ENCODE data around the gene WBP4. TPM values are rescaled to one million over a fixed set of nuclear protein-coding genes. Genes with fewer than 3 reads are reported as not detected.
"Not testable (repeated sequence)": the region's sequence is repeated elsewhere in the genome, so short reads cannot be mapped to it uniquely, and the experiment has no call there.

The WBP4 gene
- total and polyA plus RNA-seq, 8 donors = 7.2 to 24.5 (median 22.4) TPM

DNA sequence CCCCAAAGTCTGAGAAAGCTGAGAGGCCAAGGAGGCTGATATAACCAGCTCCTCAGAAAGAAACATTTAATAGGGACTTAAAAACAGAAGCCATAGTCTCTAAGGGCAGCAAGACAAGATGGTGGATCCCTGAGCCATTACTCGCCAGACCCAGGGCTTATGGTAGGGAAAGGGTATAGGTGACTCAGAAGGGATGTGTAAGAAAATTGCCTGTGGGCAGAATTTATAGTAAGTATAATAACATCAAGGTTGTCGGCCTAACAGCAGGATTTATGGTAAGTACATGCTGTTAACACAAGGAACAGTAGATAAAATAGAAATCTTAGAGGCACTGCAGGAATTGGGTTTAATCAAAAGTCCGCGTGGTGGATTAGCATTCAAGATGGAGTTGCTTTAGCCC lies 56.6 kb downstream of the WBP4 start:
- H3K36me3 ChIP-seq = no peaks in the 10 kb centered on the region
- H3K27me3 ChIP-seq = no peaks in the 10 kb centered on the region
- intact Hi-C loops (cut with DNase I) = no loop called here
- H3K4me1 ChIP-seq = no peaks in the 10 kb centered on the region
- H3K27ac ChIP-seq = no peak overlapping the region
- H3K4me3 ChIP-seq = no peak overlapping the region
- no peak for DNase-seq
- H3K9me3 ChIP-seq = no peaks in the 10 kb centered on the region
- ATAC-seq = no peak
- TF ChIP-seq, protein P1, sequence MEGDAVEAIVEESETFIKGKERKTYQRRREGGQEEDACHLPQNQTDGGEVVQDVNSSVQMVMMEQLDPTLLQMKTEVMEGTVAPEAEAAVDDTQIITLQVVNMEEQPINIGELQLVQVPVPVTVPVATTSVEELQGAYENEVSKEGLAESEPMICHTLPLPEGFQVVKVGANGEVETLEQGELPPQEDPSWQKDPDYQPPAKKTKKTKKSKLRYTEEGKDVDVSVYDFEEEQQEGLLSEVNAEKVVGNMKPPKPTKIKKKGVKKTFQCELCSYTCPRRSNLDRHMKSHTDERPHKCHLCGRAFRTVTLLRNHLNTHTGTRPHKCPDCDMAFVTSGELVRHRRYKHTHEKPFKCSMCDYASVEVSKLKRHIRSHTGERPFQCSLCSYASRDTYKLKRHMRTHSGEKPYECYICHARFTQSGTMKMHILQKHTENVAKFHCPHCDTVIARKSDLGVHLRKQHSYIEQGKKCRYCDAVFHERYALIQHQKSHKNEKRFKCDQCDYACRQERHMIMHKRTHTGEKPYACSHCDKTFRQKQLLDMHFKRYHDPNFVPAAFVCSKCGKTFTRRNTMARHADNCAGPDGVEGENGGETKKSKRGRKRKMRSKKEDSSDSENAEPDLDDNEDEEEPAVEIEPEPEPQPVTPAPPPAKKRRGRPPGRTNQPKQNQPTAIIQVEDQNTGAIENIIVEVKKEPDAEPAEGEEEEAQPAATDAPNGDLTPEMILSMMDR (IDR thresholded peaks at IDR 0.05) = no peak

DNA sequence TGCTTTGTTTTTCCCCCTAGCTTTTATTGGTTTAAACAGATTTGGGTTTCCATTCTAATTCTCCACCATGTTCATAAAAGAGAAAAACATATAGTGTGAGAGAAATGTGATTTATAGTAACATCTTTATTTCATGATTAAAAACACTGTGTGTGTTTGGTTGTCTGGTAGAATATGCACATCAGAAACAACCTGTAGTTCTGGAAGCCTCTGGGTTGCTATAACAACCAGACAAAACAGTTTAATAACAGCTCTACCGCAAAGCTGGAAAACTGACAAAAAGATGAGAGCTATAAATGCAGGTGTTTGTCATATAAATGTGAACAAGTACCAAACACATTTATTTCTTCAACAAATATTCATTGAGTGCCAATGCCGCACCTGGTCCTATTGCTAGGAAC lies 61.5 kb downstream of the WBP4 start:
- ATAC-seq = no peak
- Histone ChIP-seq H3K36me3 (no peaks in the 10 kb centered on the region), H3K27ac (no peak overlapping the region), H3K4me3 (no peak overlapping the region), H3K27me3 (no peaks in the 10 kb centered on the region), H3K9me3 (no peaks in the 10 kb centered on the region), H3K4me1 (no peaks in the 10 kb centered on the region)
- intact Hi-C loops (cut with DNase I) = no loop called here
- DNase-seq = no peak
- TF ChIP-seq, protein P1 (IDR thresholded peaks at IDR 0.05) = no peak

DNA sequence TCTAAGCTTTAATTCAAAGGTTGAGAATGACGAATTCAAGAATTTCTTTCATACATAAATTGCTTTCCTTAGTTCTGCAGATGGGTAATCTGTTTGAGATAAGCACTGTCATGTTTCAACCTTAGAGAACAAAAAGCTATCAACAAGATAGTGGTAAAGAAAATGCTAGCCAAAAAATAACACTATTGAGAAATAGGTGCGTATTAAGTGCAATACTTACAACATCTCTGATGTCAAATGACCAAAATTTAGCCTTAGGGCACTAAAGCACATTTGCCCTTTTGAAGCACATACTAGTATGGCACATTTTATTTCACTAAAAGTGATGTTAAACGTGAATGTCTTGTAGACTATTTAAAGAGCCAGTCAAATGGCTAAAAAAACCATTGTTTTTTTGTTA lies 66.4 kb downstream of the WBP4 start:
- intact Hi-C loops (cut with DNase I) = no loop called here
- Histone ChIP-seq H3K27ac (no peak overlapping the region), H3K36me3 (no peaks in the 10 kb centered on the region), H3K4me3 (no peak overlapping the region), H3K27me3 (no peaks in the 10 kb centered on the region), H3K9me3 (no peaks in the 10 kb centered on the region), H3K4me1 (peaks cover 18 to 37% of the 10 kb centered on the region in 2 donors)
- TF ChIP-seq, protein P1 (IDR thresholded peaks at IDR 0.05) = no peak
- ATAC-seq = no peak
- DNase-seq = no peak

DNA sequence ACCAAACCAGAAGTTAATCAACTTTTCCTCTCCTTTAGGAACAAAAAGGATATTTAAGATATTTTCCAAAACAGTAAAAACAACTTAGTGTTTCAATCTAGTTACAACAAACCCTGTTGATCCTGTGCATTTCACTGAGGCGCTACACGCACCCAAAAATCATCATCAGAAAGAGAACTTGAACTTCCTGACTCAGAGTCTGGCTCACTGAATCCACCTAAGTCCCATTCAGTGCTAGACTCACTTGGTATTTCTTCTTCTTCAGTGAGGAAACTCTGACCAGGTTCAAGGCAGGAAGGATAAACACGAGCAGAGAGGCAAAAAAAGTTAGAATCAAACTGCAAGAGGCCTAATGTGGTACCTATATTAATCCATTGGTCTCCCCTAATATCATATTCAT lies 69.0 kb downstream of the WBP4 start:
- ATAC-seq (no peak), DNase-seq (no peak)
- no peak overlapping the region for H3K27ac ChIP-seq
- H3K9me3 ChIP-seq = no peaks in the 10 kb centered on the region
- peaks cover 18 to 45% of the 10 kb centered on the region in 2 donors for H3K4me1 ChIP-seq
- intact Hi-C loops (cut with DNase I) = no loop called here
- H3K4me3 ChIP-seq = peak overlapping the region in 1 of 2 donors; percentile 1
- H3K27me3 ChIP-seq = no peaks in the 10 kb centered on the region
- TF ChIP-seq, protein P1 (IDR thresholded peaks at IDR 0.05) = no peak
- no peaks in the 10 kb centered on the region for H3K36me3 ChIP-seq

DNA sequence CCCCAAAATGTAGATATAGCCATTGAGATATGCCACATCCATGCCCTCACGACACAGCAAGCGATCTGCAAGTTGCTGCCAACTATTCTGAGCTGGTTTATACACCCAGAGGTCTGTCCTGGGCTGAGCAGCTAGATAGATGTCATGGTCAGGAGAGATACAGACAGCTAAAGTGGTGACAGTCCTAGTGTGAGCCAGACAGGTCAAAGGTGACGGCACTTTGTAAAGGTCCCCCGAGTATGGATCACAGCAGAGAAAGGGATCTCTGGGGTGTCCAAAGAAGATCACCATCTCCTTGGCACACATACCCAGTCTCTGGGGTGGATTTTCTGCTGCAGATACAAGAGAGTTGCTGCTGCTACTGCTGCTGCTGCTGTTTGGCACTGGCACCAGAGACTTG lies 69.9 kb downstream of the WBP4 start:
- H3K27ac ChIP-seq; intact Hi-C loops (cut with DNase I); DNase-seq; H3K27me3 ChIP-seq; H3K9me3 ChIP-seq; ATAC-seq; H3K36me3 ChIP-seq: not testable (repeated sequence)
- Histone ChIP-seq H3K4me1 (peaks cover 18 to 45% of the 10 kb centered on the region in 2 donors), H3K4me3 (peak overlapping the region in 1 of 2 donors; percentile 1)

DNA sequence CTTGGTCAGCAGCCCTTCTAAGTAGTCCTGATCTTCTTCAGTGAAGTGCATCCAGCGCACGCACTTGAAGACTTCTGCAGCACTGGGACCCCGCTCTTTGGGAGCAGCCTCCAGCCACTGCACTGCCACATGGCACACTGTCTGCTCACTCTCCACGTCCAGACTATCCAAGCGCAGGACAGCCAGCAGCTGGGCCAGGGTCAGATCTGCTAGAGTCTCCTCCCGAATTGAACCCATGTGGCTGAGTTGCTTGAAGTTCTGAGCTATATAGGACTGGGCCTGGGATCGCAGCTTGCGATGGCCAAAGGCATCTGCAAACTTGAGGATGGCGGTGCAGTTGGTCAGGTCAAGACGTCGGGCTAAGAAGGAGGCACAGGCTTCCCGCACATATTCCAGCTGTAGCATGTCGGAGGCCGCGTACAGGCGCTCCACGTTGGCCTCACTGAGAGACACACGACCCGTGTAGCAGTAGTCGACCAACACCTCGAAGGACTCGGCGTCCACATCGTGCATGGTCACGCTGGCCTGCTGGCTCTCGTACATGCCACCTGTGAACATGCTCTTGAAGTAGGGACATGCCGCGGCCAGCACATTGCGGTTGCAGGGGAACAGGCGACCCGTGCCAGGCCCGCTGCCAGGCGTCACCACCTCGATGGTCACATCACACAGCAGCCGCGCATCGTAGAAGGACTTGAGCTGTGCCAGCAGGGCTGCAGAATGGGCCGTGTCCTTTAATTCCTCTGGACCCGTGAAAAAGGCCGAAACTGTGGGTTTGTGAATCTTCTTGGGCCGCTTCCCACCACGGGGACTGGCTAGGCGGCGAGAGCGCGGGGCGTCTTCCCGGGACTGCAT lies 70.6 kb downstream of the WBP4 start:
- peak in 2 of 4 donors; percentile 9 to 41 for DNase-seq
- intact Hi-C loops (cut with DNase I); H3K9me3 ChIP-seq; H3K27me3 ChIP-seq; H3K36me3 ChIP-seq: not testable (repeated sequence)
- H3K4me1 ChIP-seq = peaks cover 18 to 45% of the 10 kb centered on the region in 2 donors
- peak overlapping the region; percentile 71 to 75 for H3K4me3 ChIP-seq
- H3K27ac ChIP-seq = peak overlapping the region; percentile 84 to 92
- ATAC-seq = peak; percentile 31
